GM18873 (cell line): ENCODE results near the gene ATG4B.

ENCODE experiments used
- ATAC-seq: cut with Tn5 transposase; IDR thresholded peaks from one replicate; pipeline ENCODE4 v1.9.1; 2021; ENCODE audit warnings: mild to moderate bottlenecking, moderate library complexity, moderate number of reproducible peaks; ENCODE audit not compliant: unreplicated experiment, low FRiP score

Gene ATG4B

GRCh38 chr2:241637795-241638660, 535 bp downstream of the ATG4B start:
- ATAC-seq, result peak; percentile 6

GRCh38 chr2:241638940-241639339, 1.4 kb downstream of the ATG4B start:
- ATAC-seq, result no peak

DNA sequence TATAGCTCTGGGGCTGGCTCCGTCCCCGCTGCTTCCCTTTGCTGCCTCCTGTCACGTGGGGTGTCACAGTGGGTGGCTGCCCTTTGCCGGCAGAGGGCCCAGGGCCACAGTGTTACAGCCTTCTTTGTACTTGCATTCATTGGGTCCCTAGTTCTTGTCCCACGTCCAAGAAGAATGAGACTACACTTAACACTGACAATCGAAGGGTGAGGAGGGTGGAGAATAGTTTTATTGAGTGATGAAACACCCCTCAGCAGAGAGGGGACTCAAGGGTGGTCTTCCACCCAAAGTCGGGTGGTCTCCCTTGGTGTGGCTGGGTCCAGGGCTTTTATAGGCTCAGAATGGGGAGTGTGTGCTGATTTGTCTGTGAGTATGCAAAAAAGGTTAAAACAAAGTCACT, 1.9 kb downstream of the ATG4B start:
- ATAC-seq, result no peak

- no peak for ATAC-seq
Measured at GRCh38 chr2:241640165-241640795, 2.8 kb downstream of the ATG4B start.

DNA sequence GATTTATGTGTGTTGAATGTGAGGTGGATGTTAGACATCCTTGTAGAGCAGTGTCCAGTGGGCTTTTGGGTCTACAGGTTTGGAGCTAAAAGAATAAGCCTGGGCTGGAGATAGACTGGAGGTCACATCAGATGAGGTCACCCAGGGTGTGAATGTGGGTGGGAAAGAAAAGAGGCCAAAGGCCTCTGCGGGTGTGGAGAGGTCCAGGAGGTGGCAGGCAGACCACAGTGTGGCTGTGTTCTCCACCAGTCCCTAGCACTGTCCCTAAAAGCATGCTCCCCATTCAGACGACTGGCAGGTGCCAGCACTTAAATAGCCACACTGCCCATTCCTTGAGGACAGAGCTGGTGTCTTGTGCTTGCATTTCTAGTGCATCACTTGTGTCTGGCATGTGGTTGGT, 4.1 kb downstream of the ATG4B start:
- ATAC-seq, result no peak

DNA sequence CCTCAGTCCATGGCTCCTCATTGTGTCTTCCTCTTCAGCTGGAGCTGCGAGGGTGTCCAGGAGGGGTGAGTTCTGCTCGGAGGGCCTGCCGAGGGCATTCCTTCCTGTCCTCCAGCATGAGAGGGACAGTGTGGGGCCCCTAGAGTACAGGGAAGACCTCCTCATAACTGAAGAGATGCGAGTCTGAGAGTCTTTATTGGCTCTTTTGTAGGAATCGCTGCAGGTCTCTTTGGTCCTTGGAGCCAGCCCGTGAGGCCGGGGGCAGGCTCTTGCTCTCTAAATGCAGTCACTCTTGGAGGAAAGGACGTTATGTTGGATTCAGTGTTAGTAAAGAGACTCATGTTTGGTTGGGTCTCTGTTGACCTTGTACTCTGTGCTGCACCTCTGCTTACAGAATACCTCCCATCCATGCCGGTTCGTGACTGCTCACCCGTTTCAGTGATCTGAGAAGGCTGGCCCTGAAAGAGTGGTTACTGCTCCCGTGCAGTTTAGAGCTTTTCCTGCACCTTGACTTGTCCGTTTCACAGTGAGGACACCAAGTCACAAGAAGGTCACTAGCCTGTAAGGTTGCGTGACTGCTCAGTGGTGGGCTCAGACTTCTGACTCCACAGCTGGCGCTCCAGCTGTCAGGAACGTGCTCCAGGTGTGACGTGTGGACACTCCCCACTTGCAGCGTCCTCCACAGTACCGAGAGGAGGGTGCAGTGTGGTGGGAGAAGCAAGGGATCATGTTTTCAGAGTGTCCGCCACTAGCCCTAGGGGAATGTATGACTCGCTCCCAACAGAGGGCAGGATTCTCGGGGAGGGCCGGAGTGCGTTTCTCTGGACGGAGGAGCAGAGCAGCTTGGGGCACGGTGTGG, 7.8 kb downstream of the ATG4B start:
- no peak for ATAC-seq

DNA sequence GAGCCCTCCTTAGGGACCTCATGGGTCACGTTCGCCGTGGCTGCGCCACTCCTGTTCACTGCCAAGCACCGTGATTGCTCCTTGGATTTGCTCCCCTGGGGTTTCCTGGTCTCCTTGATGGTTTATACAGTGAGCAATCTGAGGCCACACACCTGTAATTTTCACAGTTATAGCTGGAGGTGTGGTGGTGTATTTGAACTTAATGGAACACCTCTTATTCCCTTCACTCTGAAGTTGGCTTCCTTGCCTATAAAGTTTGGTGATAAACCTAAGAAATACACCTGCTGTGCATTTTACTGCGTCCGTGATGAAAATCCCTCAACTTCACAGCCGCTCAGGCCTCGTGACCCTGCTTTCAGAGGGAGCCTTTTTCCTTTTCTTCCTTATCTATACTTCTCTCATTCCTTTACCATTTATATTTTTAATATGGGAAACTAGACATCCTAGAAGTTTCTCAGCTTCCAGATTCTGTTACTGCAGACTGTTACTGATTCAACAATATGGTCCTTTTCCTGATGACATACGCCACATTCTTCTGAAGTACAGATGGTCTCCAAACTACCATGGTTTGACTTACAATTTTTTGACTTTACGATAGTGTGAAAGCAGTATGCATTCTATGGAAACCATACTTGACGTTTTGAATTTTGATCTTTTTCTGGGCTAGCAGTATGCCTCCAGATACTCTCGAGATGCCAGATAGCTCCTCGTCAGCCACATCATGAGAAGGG, 8.6 kb downstream of the ATG4B start:
- no peak for ATAC-seq

DNA sequence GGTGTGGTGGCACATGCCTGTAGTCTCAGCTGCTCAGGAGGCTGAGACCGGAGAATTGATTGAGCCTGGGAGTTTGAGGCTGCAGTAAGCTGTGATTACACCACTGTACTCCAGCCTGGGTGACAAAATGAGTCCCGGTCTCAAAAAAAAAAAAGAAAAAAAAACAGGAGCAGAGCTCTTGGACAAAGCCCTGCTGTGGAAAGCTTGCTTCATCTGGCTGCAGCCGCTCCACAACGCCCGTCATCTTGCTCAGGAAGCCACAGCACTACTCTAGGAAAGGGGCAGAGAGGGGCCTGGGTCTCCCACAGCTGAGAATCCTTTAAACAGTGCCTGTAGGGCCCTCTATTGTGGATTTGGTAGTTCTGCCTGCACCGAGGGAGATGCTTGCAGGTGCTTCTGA, 11.0 kb downstream of the ATG4B start:
- ATAC-seq, result no peak

- ATAC-seq, result no peak
Measured at GRCh38 chr2:241649404-241649803, 11.9 kb downstream of the ATG4B start.

GRCh38 chr2:241649927-241650326, 12.4 kb downstream of the ATG4B start:
- no peak for ATAC-seq

GRCh38 chr2:241652142-241652541, 14.6 kb downstream of the ATG4B start:
- no peak for ATAC-seq

DNA sequence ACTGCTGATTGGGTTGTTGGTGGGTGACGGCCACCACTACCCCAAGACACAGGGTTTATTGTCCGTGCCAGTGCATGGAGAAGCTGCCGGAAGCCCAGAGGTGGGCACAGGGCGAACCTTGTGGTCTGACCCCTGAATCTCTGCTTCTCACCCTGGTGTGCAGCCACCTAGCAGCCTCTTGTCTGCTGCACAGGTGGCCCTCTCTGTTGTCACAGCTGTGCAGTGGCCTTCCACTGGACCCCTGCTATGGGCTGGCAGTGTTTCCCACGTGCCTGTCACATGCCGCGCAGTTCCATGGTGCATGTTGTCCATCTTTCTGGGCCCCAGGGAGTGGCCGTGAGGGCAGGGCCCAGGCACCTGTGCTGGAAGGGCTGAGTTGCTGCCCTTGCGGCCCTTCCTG, 15.2 kb downstream of the ATG4B start:
- no peak for ATAC-seq

GRCh38 chr2:241653210-241653750, 15.8 kb downstream of the ATG4B start:
- no peak for ATAC-seq

DNA sequence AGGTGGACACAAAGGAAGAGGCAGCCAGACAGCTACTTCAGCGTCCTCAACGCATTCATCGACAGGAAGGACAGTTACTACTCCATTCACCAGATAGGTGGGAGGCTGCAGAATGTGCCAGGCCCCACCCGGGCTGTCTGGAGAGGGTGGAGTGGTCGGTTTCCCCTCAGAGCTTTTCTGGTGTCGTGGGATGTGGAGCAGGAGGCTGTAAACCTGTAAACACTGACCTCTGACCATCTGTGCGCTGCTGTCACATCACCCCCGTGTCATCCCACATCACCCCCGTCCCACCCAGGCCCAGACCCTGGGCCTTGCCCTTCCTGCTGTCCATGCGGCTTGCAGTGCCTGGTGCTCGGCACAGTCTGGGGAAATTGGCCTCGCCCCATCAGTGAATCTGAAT, 17.1 kb downstream of the ATG4B start:
- no peak for ATAC-seq

DNA sequence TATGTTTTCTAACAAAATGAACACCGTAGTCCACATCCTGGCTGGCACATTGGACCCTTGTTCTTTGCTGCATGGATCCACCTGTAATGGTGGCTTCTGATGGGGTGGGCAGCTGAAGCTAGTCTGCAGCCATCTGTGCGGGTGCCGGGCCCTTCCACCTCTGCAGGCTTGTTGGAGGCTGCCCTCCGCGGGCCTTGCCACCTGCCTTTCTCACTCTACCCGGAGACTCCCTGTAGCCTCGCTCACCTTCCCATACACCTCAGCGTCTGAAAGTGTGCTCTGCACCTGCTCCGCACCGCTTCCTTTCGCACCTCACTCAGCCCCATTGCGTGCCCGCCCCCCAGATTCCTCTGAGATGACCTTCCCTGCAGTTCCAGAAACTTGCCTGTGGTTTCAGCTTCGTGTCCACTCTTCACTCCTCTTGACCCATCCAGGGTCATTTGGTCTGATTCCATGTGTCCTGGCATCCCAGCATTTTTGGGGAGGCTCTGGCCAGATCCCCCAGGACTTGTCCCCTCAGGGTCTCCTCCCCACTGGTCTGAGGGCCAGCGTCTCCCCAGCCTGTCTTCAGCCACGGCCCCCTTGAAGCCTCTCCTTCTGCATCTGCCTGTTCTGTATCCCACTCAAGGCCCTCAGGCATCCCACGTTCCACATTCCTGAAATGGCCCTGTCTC, 18.2 kb downstream of the ATG4B start:
- ATAC-seq, result no peak

GRCh38 chr2:241656190-241656741, 18.8 kb downstream of the ATG4B start:
- ATAC-seq, result no peak

GRCh38 chr2:241657786-241658254, 20.3 kb downstream of the ATG4B start:
- no peak for ATAC-seq

DNA sequence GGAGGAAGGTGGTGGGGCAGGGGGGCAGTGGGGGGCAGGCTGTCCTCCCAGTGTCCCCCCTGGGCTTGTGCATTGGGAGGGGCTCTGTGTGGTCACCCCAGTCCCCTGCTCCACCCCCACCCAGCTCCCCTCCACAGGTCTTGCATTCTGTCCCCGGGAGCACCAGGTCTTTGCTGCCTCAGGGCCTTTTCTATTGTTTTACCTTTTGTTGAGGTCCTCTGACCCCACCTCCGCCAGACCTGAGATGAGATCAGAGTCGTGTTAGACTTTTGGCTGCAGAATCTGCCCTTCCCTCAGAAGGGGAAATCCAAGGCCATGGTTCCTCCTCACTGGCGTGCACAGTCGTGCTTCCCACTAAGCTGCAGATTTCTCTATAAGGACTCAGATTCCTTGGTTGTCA, 20.8 kb downstream of the ATG4B start:
- ATAC-seq, result no peak

DNA sequence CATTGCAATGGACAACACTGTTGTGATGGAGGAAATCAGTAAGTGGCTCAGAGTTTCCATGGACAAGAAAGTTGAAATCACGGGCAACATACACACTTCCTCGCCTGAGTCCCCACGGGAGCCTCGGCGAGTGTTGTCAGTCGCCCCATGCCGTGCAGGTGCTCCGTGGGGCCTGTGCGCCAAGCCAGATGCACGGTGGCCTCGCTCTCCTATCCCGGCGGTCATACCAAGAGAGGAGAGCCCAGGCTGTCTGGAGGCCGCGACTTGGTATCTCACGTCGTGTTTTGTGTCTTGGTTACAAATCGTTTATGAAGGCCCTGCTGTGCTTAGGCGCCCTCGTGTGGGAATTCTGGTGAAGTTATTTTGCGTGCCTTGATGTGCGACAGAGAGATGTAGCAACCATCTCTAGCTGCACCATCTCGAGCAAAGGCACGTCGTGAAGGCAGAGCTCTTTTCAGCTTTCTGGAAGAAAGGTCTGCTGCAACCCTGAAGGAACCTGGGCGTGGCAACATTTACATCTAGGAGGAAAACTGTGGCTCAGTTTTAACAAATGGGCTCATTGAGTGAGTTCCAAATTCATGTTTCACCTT, 21.8 kb downstream of the ATG4B start:
- no peak for ATAC-seq
